ENCODE data around the gene CD2BP2. TPM values are rescaled to one million over a fixed set of nuclear protein-coding genes. Genes with fewer than 3 reads are reported as not detected.

Gene CD2BP2
- total and polyA plus RNA-seq, 2 of the 13 experiments (the other 11 are each of a cell fraction or from before 2014, with no cell fraction given), result 24.9 to 54.6 TPM

DNA sequence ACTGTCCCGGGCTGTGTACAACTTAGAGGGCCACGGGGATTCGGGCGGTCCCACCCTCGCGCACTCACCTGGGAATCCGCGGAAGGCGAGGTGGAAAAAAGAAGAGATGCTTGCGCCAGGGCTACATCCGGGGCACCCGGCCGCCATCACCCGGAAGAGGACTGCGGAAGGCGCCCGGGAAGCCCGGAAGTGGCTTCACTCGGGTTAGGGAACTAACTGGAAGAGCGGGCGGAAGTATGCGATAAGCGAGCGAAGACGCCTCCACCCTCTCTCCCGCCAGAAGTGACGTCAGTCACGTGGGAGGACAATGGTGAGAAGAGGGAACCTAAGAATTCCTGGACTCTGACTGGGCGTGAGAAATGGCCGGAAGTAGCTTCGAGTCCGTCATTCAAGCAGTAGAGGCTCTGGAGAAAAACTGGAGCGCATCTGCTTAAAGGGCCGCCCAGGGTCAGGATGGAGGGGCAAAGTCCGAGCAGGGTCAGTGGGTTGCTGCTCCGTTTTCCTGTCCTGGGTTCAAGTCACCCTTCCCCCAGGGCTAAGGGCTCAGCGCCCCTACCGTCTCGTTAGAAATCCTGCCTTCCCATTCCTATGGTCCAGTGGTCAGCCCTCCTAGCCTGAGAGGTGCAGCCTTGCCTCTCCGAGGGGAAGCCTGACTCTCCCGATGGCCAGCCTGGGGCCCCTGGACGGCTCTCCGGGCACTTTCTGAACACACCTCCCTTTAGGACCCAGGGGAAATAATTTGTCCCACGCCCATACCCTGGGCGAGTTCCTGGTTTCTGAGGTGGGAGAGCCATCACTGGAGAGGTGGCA, at the start of gene CD2BP2 (continued):
- TF ChIP-seq ZBTB34 (CRISPR knock-in tag; IDR thresholded peaks at IDR 0.05) (peak; percentile 65; the same call in 1 of the 2 replicates), RFX5 (IDR thresholded peaks at IDR 0.05; ENCODE audit: low read depth, low read length) (no peak), LCORL (IDR thresholded peaks at IDR 0.05) (no peak), LCORL (CRISPR knock-in tag; IDR thresholded peaks at IDR 0.05) (peak; percentile 75), SOX13 (IDR thresholded peaks at IDR 0.05) (peak; percentile 75), SOX13 (CRISPR knock-in tag; conservative IDR thresholded peaks at IDR 0.05 in 1 of 2, IDR thresholded peaks at IDR 0.05 in 1 of 2) (peak in 1 of 2 experiments; percentile 80; a peak in 2 of 4 replicates), MIER3 (CRISPR knock-in tag; IDR thresholded peaks at IDR 0.05; ENCODE audit: borderline replicate concordance) (0 out of 2 replicates have a peak, but pooled peaks have one; percentile 41), DPF2 (CRISPR knock-in tag; IDR thresholded peaks at IDR 0.05; ENCODE audit: borderline replicate concordance, low read depth) (no peak), ZBTB21 (CRISPR knock-in tag; IDR thresholded peaks at IDR 0.05) (peak; percentile 90), ZNF550 (CRISPR knock-in tag; IDR thresholded peaks at IDR 0.05; ENCODE audit: borderline replicate concordance) (no peak), TEAD3 (CRISPR knock-in tag; optimal IDR thresholded peaks at IDR 0.05; ENCODE audit: borderline replicate concordance) (peak; percentile 90), FIP1L1 (IDR thresholded peaks at IDR 0.05; ENCODE audit: borderline replicate concordance, insufficient read depth, low read depth, low read length) (peak; percentile 76; the same call in 1 of the 2 replicates), ZNF639 (CRISPR knock-in tag; conservative IDR thresholded peaks at IDR 0.05) (no peak), NFKBIZ (CRISPR knock-in tag; IDR thresholded peaks at IDR 0.05) (peak; percentile 74)
- TF ChIP-seq, protein P1, sequence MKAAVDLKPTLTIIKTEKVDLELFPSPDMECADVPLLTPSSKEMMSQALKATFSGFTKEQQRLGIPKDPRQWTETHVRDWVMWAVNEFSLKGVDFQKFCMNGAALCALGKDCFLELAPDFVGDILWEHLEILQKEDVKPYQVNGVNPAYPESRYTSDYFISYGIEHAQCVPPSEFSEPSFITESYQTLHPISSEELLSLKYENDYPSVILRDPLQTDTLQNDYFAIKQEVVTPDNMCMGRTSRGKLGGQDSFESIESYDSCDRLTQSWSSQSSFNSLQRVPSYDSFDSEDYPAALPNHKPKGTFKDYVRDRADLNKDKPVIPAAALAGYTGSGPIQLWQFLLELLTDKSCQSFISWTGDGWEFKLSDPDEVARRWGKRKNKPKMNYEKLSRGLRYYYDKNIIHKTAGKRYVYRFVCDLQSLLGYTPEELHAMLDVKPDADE (CRISPR knock-in tag; IDR thresholded peaks at IDR 0.05), result 0 out of 2 replicates have a peak, but pooled peaks have one; percentile 58
- TF ChIP-seq, protein P2, sequence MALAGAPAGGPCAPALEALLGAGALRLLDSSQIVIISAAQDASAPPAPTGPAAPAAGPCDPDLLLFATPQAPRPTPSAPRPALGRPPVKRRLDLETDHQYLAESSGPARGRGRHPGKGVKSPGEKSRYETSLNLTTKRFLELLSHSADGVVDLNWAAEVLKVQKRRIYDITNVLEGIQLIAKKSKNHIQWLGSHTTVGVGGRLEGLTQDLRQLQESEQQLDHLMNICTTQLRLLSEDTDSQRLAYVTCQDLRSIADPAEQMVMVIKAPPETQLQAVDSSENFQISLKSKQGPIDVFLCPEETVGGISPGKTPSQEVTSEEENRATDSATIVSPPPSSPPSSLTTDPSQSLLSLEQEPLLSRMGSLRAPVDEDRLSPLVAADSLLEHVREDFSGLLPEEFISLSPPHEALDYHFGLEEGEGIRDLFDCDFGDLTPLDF (CRISPR knock-in tag; IDR thresholded peaks at IDR 0.05), result peak; percentile 95
- TF ChIP-seq, protein P3, sequence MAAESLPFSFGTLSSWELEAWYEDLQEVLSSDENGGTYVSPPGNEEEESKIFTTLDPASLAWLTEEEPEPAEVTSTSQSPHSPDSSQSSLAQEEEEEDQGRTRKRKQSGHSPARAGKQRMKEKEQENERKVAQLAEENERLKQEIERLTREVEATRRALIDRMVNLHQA (CRISPR knock-in tag; IDR thresholded peaks at IDR 0.05), result 0 out of 2 replicates have a peak, but pooled peaks have one; percentile 58
- TF ChIP-seq, protein P4, sequence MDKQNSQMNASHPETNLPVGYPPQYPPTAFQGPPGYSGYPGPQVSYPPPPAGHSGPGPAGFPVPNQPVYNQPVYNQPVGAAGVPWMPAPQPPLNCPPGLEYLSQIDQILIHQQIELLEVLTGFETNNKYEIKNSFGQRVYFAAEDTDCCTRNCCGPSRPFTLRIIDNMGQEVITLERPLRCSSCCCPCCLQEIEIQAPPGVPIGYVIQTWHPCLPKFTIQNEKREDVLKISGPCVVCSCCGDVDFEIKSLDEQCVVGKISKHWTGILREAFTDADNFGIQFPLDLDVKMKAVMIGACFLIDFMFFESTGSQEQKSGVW (CRISPR knock-in tag; IDR thresholded peaks at IDR 0.05; ENCODE audit: borderline replicate concordance), result no peak; the same call in 1 of the 2 replicates
- TF ChIP-seq, protein P5, sequence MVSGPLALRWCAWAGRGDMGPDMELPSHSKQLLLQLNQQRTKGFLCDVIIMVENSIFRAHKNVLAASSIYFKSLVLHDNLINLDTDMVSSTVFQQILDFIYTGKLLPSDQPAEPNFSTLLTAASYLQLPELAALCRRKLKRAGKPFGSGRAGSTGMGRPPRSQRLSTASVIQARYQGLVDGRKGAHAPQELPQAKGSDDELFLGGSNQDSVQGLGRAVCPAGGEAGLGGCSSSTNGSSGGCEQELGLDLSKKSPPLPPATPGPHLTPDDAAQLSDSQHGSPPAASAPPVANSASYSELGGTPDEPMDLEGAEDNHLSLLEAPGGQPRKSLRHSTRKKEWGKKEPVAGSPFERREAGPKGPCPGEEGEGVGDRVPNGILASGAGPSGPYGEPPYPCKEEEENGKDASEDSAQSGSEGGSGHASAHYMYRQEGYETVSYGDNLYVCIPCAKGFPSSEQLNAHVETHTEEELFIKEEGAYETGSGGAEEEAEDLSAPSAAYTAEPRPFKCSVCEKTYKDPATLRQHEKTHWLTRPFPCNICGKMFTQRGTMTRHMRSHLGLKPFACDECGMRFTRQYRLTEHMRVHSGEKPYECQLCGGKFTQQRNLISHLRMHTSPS (CRISPR knock-in tag; IDR thresholded peaks at IDR 0.05; ENCODE audit: low read depth), result peak; percentile 79; the same call in 1 of the 2 replicates
